Left lobe of liver (tissue), 2 donors: ENCODE measurements around the gene FER. TPM values are rescaled to one million over a fixed set of nuclear protein-coding genes. Genes with fewer than 3 reads are reported as not detected.
"Not testable (repeated sequence)": the region's sequence is repeated elsewhere in the genome, so short reads cannot be mapped to it uniquely, and the experiment has no call there.

Source experiments
- ATAC-seq: fragments of 200-7000 bp; cut with Tn5 transposase; one replicate; pipeline ENCODE4 v1.9.1; 2020; ENCODE audit warnings: mild to moderate bottlenecking, moderate library complexity
- DNase-seq: peaks from one replicate; pipeline ENCODE4 v3.0.0-alpha.2; 2020; ENCODE audit warnings: low spot score
- total RNA-seq: library from RNA; stranded (reverse); gene quantifications from one replicate; pipeline ENCODE4 v1.2.1, GENCODE V29; 2021
- donor health status: DM: no; HTN: no; CAD: no; lungs with moderate emphysema.
- donor health status: DM: no; HTN: yes; CAD: no.

Gene FER
- total RNA-seq, result 3.7 TPM

GRCh38 chr5:108747774-108748400, at the start of gene FER:
TSS of gene FER (plus strand) at chr5:108747897. CDS start at chr5:108798183, 50,286 bp downstream.
- ATAC-seq, result peak; percentile 14
- DNase-seq, result no peak

- not testable (repeated sequence) for ATAC-seq, DNase-seq
Observed at GRCh38 chr5:108700388-108700787, 47.3 kb upstream of the FER start.

- ATAC-seq (no peak), DNase-seq (no peak)
Observed at GRCh38 chr5:108700930-108701329, 46.8 kb upstream of the FER start.

GRCh38 chr5:108702546-108702945, 45.2 kb upstream of the FER start:
- ATAC-seq (no peak), DNase-seq (no peak)

- no peak for ATAC-seq
- DNase-seq, result no peak
Observed at GRCh38 chr5:108703313-108703712, 44.4 kb upstream of the FER start.

GRCh38 chr5:108707141-108707540, 40.6 kb upstream of the FER start:
- ATAC-seq (no peak), DNase-seq (no peak)

GRCh38 chr5:108711898-108712297, 35.8 kb upstream of the FER start:
- no peak for ATAC-seq
- DNase-seq, result no peak

GRCh38 chr5:108715408-108715807, 32.3 kb upstream of the FER start:
- ATAC-seq (no peak), DNase-seq (no peak)

GRCh38 chr5:108720391-108720790, 27.3 kb upstream of the FER start:
- ATAC-seq (no peak), DNase-seq (no peak)

GRCh38 chr5:108726446-108727235, 21.1 kb upstream of the FER start:
- DNase-seq, result no peak
- no peak for ATAC-seq

GRCh38 chr5:108727236-108727650, 20.5 kb upstream of the FER start:
- DNase-seq (no peak), ATAC-seq (peak; percentile 3)

GRCh38 chr5:108727651-108728565, 19.8 kb upstream of the FER start:
- DNase-seq (peak; percentile 93), ATAC-seq (peak; percentile 99)

- DNase-seq, result no peak
- peak; percentile 19 for ATAC-seq
Observed at GRCh38 chr5:108728566-108729241, 19.0 kb upstream of the FER start.

- DNase-seq (no peak), ATAC-seq (no peak)
Observed at GRCh38 chr5:108729242-108729615, 18.5 kb upstream of the FER start.

GRCh38 chr5:108730617-108731340, 16.9 kb upstream of the FER start:
- no peak for DNase-seq

GRCh38 chr5:108735790-108736189, 11.9 kb upstream of the FER start:
- DNase-seq (no peak), ATAC-seq (no peak)

More at GRCh38 chr5:108730617-108731340, 16.9 kb upstream of the FER start:
- no peak for ATAC-seq

GRCh38 chr5:108736855-108737254, 10.8 kb upstream of the FER start:
- DNase-seq (no peak), ATAC-seq (no peak)

- no peak for DNase-seq
- no peak for ATAC-seq
Observed at GRCh38 chr5:108739376-108739775, 8.3 kb upstream of the FER start.

- no peak for ATAC-seq
- no peak for DNase-seq
Observed at GRCh38 chr5:108739906-108740305, 7.8 kb upstream of the FER start.

- ATAC-seq, result no peak
- DNase-seq, result no peak
Observed at GRCh38 chr5:108743319-108743718, 4.4 kb upstream of the FER start.
